IMR-90 (cell line): ENCODE measurements around the gene ARL9. TPM values are rescaled to one million over a fixed set of nuclear protein-coding genes. Genes with fewer than 3 reads are reported as not detected.

ENCODE experiments used
- ATAC-seq: fragments of 200-7000 bp; cut with Tn5 transposase; 2 replicates; pipeline ENCODE4 v1.9.1; 2020; ENCODE audit warnings: low read depth, mild to moderate bottlenecking, moderate library complexity
- BruUV-seq: library from RNA; stranded (reverse); fragments of 400-500 nt; replicated peaks from 2 replicates; lab custom pipeline; 2021; lab: Mats Ljungman, UMichigan
- CTCF ChIA-PET: fragments of 300-600 bp; formaldehyde crosslinking; extraction: SDS; loops from one replicate; lab custom pipeline; 2021; ENCODE audit warnings: antibody characterized with exemption; lab: Yijun Ruan, JAX
- POLR2A ChIA-PET: fragments of 300-600 bp; sonication (Branson Sonifier 250); formaldehyde crosslinking; loops from one replicate; lab custom pipeline; 2022; ENCODE audit warnings: antibody characterized with exemption; ENCODE audit not compliant: unreplicated experiment; lab: Charles Lee
- DNase-seq: peaks from one replicate; pipeline ENCODE4 v3.0.0; 2013
- H2AFZ ChIP-seq: replicated peaks from 2 replicates; pipeline ENCODE3; 2013; ENCODE audit warnings: low read length, mild to moderate bottlenecking; ENCODE audit not compliant: poor library complexity
- H2AK5ac ChIP-seq: 2 replicates; pipeline ENCODE4 v1.6.1; 2013; ENCODE audit warnings: low read depth, low read length, inconsistent platforms
- H2AK9ac ChIP-seq: replicated peaks from 2 replicates; pipeline ENCODE3; 2013; ENCODE audit warnings: mild to moderate bottlenecking, low read depth, low read length, moderate library complexity; ENCODE audit not compliant: poor library complexity
- H2BK120ac ChIP-seq: 2 replicates; pipeline ENCODE4 v1.6.1; 2013; ENCODE audit warnings: low read depth, low read length, inconsistent platforms
- H2BK15ac ChIP-seq: 3 replicates; pipeline ENCODE4 v1.6.1; 2013; ENCODE audit warnings: low read depth, low read length, inconsistent platforms
- H2BK20ac ChIP-seq: 2 replicates; pipeline ENCODE4 v1.6.1; 2013; ENCODE audit warnings: low read depth, mild to moderate bottlenecking, inconsistent platforms, low read length, moderate library complexity
- H2BK5ac ChIP-seq: 2 replicates; pipeline ENCODE4 v1.6.1; 2013; ENCODE audit warnings: mild to moderate bottlenecking, low read depth, low read length, inconsistent platforms; ENCODE audit not compliant: poor library complexity, severe bottlenecking
- H3K14ac ChIP-seq: replicated peaks from 2 replicates; pipeline ENCODE4 v1.6.1; 2013; ENCODE audit warnings: low read depth, low read length, inconsistent platforms
- H3K18ac ChIP-seq: 2 replicates; pipeline ENCODE4 v1.6.1; 2013; ENCODE audit warnings: low read depth, low read length, control low read depth
- H3K23ac ChIP-seq: 2 replicates; pipeline ENCODE4 v1.6.1; 2013; ENCODE audit warnings: low read depth, low read length, inconsistent platforms
- H3K27ac ChIP-seq: 2 replicates; pipeline ENCODE4 v1.5.1; 2013; ENCODE audit warnings: mild to moderate bottlenecking, control low read depth, low read length; ENCODE audit not compliant: insufficient read depth
- H3K27me3 ChIP-seq: 2 replicates; pipeline ENCODE4 v1.6.1; 2013; ENCODE audit warnings: low read length; ENCODE audit not compliant: control insufficient read depth, insufficient read depth
- H3K36me3 ChIP-seq: 2 replicates; pipeline ENCODE4 v1.6.1; 2013; ENCODE audit warnings: low read length, mixed read lengths; ENCODE audit not compliant: control insufficient read depth, insufficient read depth
- H3K4ac ChIP-seq: 2 replicates; pipeline ENCODE4 v1.6.1; 2013; ENCODE audit warnings: low read depth, low read length, inconsistent platforms
- H3K4me1 ChIP-seq: 2 replicates; pipeline ENCODE4 v1.6.1; 2013; ENCODE audit warnings: low read length, mixed read lengths; ENCODE audit not compliant: control insufficient read depth, insufficient read depth
- H3K4me2 ChIP-seq: 2 replicates; pipeline ENCODE4 v1.6.1; 2013; ENCODE audit warnings: low read depth, mild to moderate bottlenecking, control low read depth, low read length, moderate library complexity
- H3K4me3 ChIP-seq: 2 replicates; pipeline ENCODE4 v1.5.1; 2013; ENCODE audit warnings: low read depth, mild to moderate bottlenecking, control low read depth, low read length, moderate library complexity; ENCODE audit not compliant: insufficient read depth
- H3K56ac ChIP-seq: 2 replicates; pipeline ENCODE4 v1.6.1; 2013; ENCODE audit warnings: low read length, inconsistent platforms; ENCODE audit not compliant: insufficient read depth; ENCODE audit errors: extremely low read depth
- H3K79me1 ChIP-seq, 2 experiments: 2 replicates each; pipeline ENCODE4 v1.6.1; 2013; ENCODE audit warnings: low read length in 2 of 2, inconsistent platforms in 1 of 2, low read depth in 1 of 2
- H3K9ac ChIP-seq: 2 replicates; pipeline ENCODE4 v1.6.1; 2013; ENCODE audit warnings: low read depth, low read length, control low read depth
- H3K9me1 ChIP-seq: 2 replicates; pipeline ENCODE4 v1.6.1; 2013; ENCODE audit warnings: low read length, inconsistent platforms; ENCODE audit not compliant: insufficient read depth
- H3K9me3 ChIP-seq: 2 replicates; pipeline ENCODE4 v1.6.1; 2013; ENCODE audit warnings: low read length; ENCODE audit not compliant: control insufficient read depth, insufficient read depth
- H4K20me1 ChIP-seq: 2 replicates; pipeline ENCODE4 v1.6.1; 2013; ENCODE audit warnings: low read length, inconsistent platforms; ENCODE audit not compliant: insufficient read depth
- H4K5ac ChIP-seq: 2 replicates; pipeline ENCODE4 v1.6.1; 2013; ENCODE audit warnings: mild to moderate bottlenecking, low read depth, low read length, control low read depth
- H4K8ac ChIP-seq, 2 experiments: 2 replicates each; pipeline ENCODE4 v1.6.1; 2013; ENCODE audit warnings: low read depth in 2 of 2, low read length in 2 of 2, control low read depth in 1 of 2, inconsistent platforms in 1 of 2
- H4K91ac ChIP-seq: 2 replicates; pipeline ENCODE4 v1.6.1; 2013; ENCODE audit warnings: low read depth, low read length, inconsistent platforms; ENCODE audit not compliant: insufficient read depth
- FOS ChIP-seq: fragments of 150-350 bp; IDR thresholded peaks from 2 replicates; pipeline ENCODE4 v1.6.1; 2016; ENCODE audit warnings: low read depth, low read length
- POLR2A ChIP-seq: IDR thresholded peaks from 2 replicates; pipeline ENCODE4 v1.6.1; 2012; ENCODE audit warnings: mild to moderate bottlenecking, low read depth, low read length
- WGBS, 2 experiments: methylation state at CpG; one replicate each; pipeline versions ENCODE4 v1.1.5 to v1.1.7; 2013; ENCODE audit warnings: missing lambda C conversion rate in 2 of 2; ENCODE audit not compliant: insufficient read length in 1 of 2; ENCODE audit errors: extremely low coverage in 2 of 2; 5-methylcytosine and 5-hydroxymethylcytosine counted together
- dilution Hi-C: fragments of 300-500 bp; cut with HindIII; formaldehyde crosslinking; loops from one replicate; pipeline ENCODE4 v1.14.3; 2018; ENCODE audit warnings: low sequenced_read_pairs; ENCODE audit not compliant: unreplicated experiment
- in situ Hi-C: fragments of 300-500 bp; cut with MboI; formaldehyde crosslinking; loops from 3 replicates; pipeline ENCODE4 v1.14.3; 2019; ENCODE audit warnings: low sequenced_read_pairs, inconsistent platforms, mixed read lengths
- intact Hi-C: fragments of 100-400 bp; cut with micrococcal nuclease; formaldehyde crosslinking; loops from 2 replicates; pipeline ENCODE4 v1.10.0; 2022
- polyA plus RNA-seq, 3 experiments: library from polyadenylated mRNA; depleted of rRNA; stranded (reverse); fragments of >200 nt; gene quantifications; 2 replicates each; pipeline ENCODE4 v1.2.3, GENCODE V29; 2012; ENCODE audit warnings: low replicate concordance in 1 of 3
- total RNA-seq: library from RNA; depleted of rRNA; stranded (reverse); fragments of >200 nt; gene quantifications from 2 replicates; pipeline ENCODE4 v1.2.3, GENCODE V29; 2012

Gene ARL9
- total and polyA plus RNA-seq, 2 of the 4 experiments (the other 2 are of a cell fraction), result 0.18 to 0.51 TPM

- in situ Hi-C loops, result no loop called here
- no peak overlapping the region for H3K56ac ChIP-seq
- H3K4me1 ChIP-seq, result no peaks in the 10 kb centered on the region
- no peak overlapping the region for H3K18ac ChIP-seq
- WGBS, 2 experiments, result no CpG with 5 or more reads among the region's 1 CpG
- H2AFZ ChIP-seq, result no peak overlapping the region
- no peak overlapping the region for H2BK15ac ChIP-seq
- no peak overlapping the region for H3K4me2 ChIP-seq
- H2AK5ac ChIP-seq, result no peak overlapping the region
- peaks cover 0 to 5% of the 10 kb centered on the region in 2 experiments; a peak in 1 of 4 replicates for H3K79me1 ChIP-seq
- DNase-seq (no peak), ATAC-seq (no peak)
- H3K23ac ChIP-seq, result no peak overlapping the region
- H2BK20ac ChIP-seq, result no peak overlapping the region
- H3K9me1 ChIP-seq, result no peaks in the 10 kb centered on the region
- H3K9me3 ChIP-seq, result no peaks in the 10 kb centered on the region
- no peak overlapping the region for H3K27ac ChIP-seq
- peaks cover 20% of the 10 kb centered on the region for H3K36me3 ChIP-seq
- no peak overlapping the region for H4K91ac ChIP-seq
- ChIA-PET POLR2A (no interaction called here), CTCF (interaction anchor here (0.6 kb wide), 1 partner anchor 13 kb away, joined by 3 read pairs; no protein-coding TSS in a partner anchor)
- dilution Hi-C loops, result no loop called here
- H3K14ac ChIP-seq, result no peak overlapping the region
- no peak overlapping the region for H2BK5ac ChIP-seq
- intact Hi-C loops, result no loop called here
- H3K4me3 ChIP-seq, result no peak overlapping the region
- H3K4ac ChIP-seq, result no peak overlapping the region
- no peaks in the 10 kb centered on the region for H4K20me1 ChIP-seq
- no peak overlapping the region for H4K8ac ChIP-seq
- H4K5ac ChIP-seq, result no peak overlapping the region
- H3K27me3 ChIP-seq, result no peaks in the 10 kb centered on the region
- H2AK9ac ChIP-seq, result no peak overlapping the region
- TF ChIP-seq FOS (no peak), POLR2A (no peak)
- H2BK120ac ChIP-seq, result no peak overlapping the region
- no peak overlapping the region for H3K9ac ChIP-seq
- no TSS peak for BruUV-seq
Measured at GRCh38 chr4:56496241-56496640, 9.3 kb upstream of the ARL9 start.
